HG02610 (cell line): ENCODE measurements around the gene NUFIP1.
"Not testable (repeated sequence)": the region's sequence is repeated elsewhere in the genome, so short reads cannot be mapped to it uniquely, and the experiment has no call there.

Experiments
- ATAC-seq: cut with Tn5 transposase; IDR thresholded peaks from one replicate; pipeline ENCODE4 v1.9.1; 2021; ENCODE audit warnings: mild to moderate bottlenecking, moderate library complexity; ENCODE audit not compliant: unreplicated experiment

The NUFIP1 gene

GRCh38 chr13:44971656-44972595, 17.3 kb downstream of the NUFIP1 start:
- no peak for ATAC-seq

GRCh38 chr13:44969551-44970484, 19.5 kb downstream of the NUFIP1 start:
- ATAC-seq = no peak

- no peak for ATAC-seq
Measured at GRCh38 chr13:44968434-44968815, 20.8 kb downstream of the NUFIP1 start.

GRCh38 chr13:44967704-44968433, 21.4 kb downstream of the NUFIP1 start:
- ATAC-seq = no peak

GRCh38 chr13:44961997-44962396, 27.3 kb downstream of the NUFIP1 start:
- ATAC-seq = no peak

GRCh38 chr13:44955406-44955805, 33.9 kb downstream of the NUFIP1 start:
- no peak for ATAC-seq

- no peak for ATAC-seq
Measured at GRCh38 chr13:44954224-44954623, 35.0 kb downstream of the NUFIP1 start.

GRCh38 chr13:44952671-44953070, 36.6 kb downstream of the NUFIP1 start:
- ATAC-seq = no peak

GRCh38 chr13:44951184-44951583, 38.1 kb downstream of the NUFIP1 start:
- no peak for ATAC-seq

- not testable (repeated sequence) for ATAC-seq
Measured at GRCh38 chr13:44943411-44943810, 45.9 kb downstream of the NUFIP1 start.

- ATAC-seq = no peak
Measured at GRCh38 chr13:44938854-44939253, 50.4 kb downstream of the NUFIP1 start.

- no peak for ATAC-seq
Measured at GRCh38 chr13:44936246-44936645, 53.0 kb downstream of the NUFIP1 start.

- ATAC-seq = no peak
Measured at GRCh38 chr13:44934724-44935123, 54.5 kb downstream of the NUFIP1 start.

GRCh38 chr13:44932850-44933251, 56.4 kb downstream of the NUFIP1 start:
- no peak for ATAC-seq

- ATAC-seq = no peak
Measured at GRCh38 chr13:44932171-44932849, 57.0 kb downstream of the NUFIP1 start.

GRCh38 chr13:44930963-44931623, 58.2 kb downstream of the NUFIP1 start:
- ATAC-seq = no peak

- no peak for ATAC-seq
Measured at GRCh38 chr13:44930280-44930679, 59.0 kb downstream of the NUFIP1 start.

- no peak for ATAC-seq
Measured at GRCh38 chr13:44929692-44930091, 59.6 kb downstream of the NUFIP1 start.

- no peak for ATAC-seq
Measured at GRCh38 chr13:44927968-44928367, 61.3 kb downstream of the NUFIP1 start.
